Karpas-422 (cell line): ENCODE measurements around the gene GYG2. TPM values are rescaled to one million over a fixed set of nuclear protein-coding genes. Genes with fewer than 3 reads are reported as not detected.
"Not testable (repeated sequence)": the region's sequence is repeated elsewhere in the genome, so short reads cannot be mapped to it uniquely, and the experiment has no call there.

Experiments
- DNase-seq: peaks from one replicate; pipeline ENCODE4 v3.0.0-alpha.2; 2015
- H2AFZ ChIP-seq: fragments of 200-600 bp; sonication (generic); 2 replicates; pipeline ENCODE4 v1.6.1; 2014; ENCODE audit warnings: antibody characterized with exemption, low read length, mixed read lengths
- H3K27ac ChIP-seq: fragments of 200-600 bp; sonication (generic); 2 replicates; pipeline ENCODE4 v1.5.1; 2014; ENCODE audit warnings: mild to moderate bottlenecking, low read length, moderate library complexity
- H3K27me3 ChIP-seq: fragments of 200-600 bp; sonication (generic); 2 replicates; pipeline ENCODE4 v1.6.1; 2014; ENCODE audit warnings: low read length, mixed read lengths
- H3K36me3 ChIP-seq: fragments of 200-600 bp; sonication (generic); 2 replicates; pipeline ENCODE4 v1.6.1; 2014; ENCODE audit warnings: low read length, mixed read lengths; ENCODE audit not compliant: insufficient read depth
- H3K4me1 ChIP-seq: fragments of 200-600 bp; sonication (generic); 2 replicates; pipeline ENCODE4 v1.6.1; 2014; ENCODE audit warnings: mild to moderate bottlenecking, low read length, mixed read lengths
- H3K4me2 ChIP-seq: fragments of 200-600 bp; sonication (generic); 2 replicates; pipeline ENCODE4 v1.6.1; 2014; ENCODE audit warnings: low read length, low read depth, mild to moderate bottlenecking; ENCODE audit not compliant: poor library complexity, severe bottlenecking
- H3K4me3 ChIP-seq: fragments of 200-600 bp; sonication (generic); 2 replicates; pipeline ENCODE4 v1.5.1; 2014; ENCODE audit warnings: mild to moderate bottlenecking, antibody characterized with exemption, low read length, mixed read lengths
- H3K79me2 ChIP-seq: fragments of 200-600 bp; sonication (generic); 2 replicates; pipeline ENCODE4 v1.6.1; 2014; ENCODE audit warnings: mild to moderate bottlenecking, low read length, mixed read lengths
- H3K9ac ChIP-seq: fragments of 200-600 bp; sonication (generic); 2 replicates; pipeline ENCODE4 v1.6.0; 2014; ENCODE audit warnings: low read length
- H3K9me2 ChIP-seq: fragments of 200-600 bp; sonication (generic), shearing (Covaris generic); replicated peaks from 2 replicates; pipeline ENCODE4 v1.6.0; 2014; ENCODE audit warnings: mild to moderate bottlenecking, low read length, moderate library complexity; ENCODE audit not compliant: insufficient read depth
- H3K9me3 ChIP-seq: fragments of 300-700, 200-600 bp; sonication (generic); 2 replicates; pipeline ENCODE4 v1.6.1; 2014; ENCODE audit warnings: low read length, mixed read lengths
- H4K20me1 ChIP-seq: fragments of 200-600 bp; sonication (generic); 2 replicates; pipeline ENCODE4 v1.6.1; 2014; ENCODE audit warnings: mild to moderate bottlenecking, antibody characterized with exemption, low read length, low read depth; ENCODE audit not compliant: insufficient read depth
- total RNA-seq: library from RNA; depleted of rRNA; stranded (reverse); fragments of >200 nt; shearing (Covaris generic); gene quantifications from 2 replicates; pipeline ENCODE4 v1.2.3, GENCODE V29; 2014; ENCODE audit warnings: low replicate concordance

Gene GYG2
- total RNA-seq, 1 experiment from 2014 or later = not detected

GRCh38 chrX:2897690-2898623, 69.2 kb downstream of the GYG2 start:
- not testable (repeated sequence) for H3K4me2 ChIP-seq, H3K36me3 ChIP-seq, DNase-seq, H3K27me3 ChIP-seq, H3K9me2 ChIP-seq, H3K9ac ChIP-seq, H2AFZ ChIP-seq, H4K20me1 ChIP-seq, H3K4me3 ChIP-seq, H3K27ac ChIP-seq, H3K9me3 ChIP-seq, H3K4me1 ChIP-seq, H3K79me2 ChIP-seq

- no peaks in the 10 kb centered on the region for H3K36me3 ChIP-seq
- H3K9me3 ChIP-seq = no peaks in the 10 kb centered on the region
- no peak overlapping the region for H2AFZ ChIP-seq
- no peak for DNase-seq
- no peaks in the 10 kb centered on the region for H4K20me1 ChIP-seq
- no peaks in the 10 kb centered on the region for H3K9me2 ChIP-seq
- no peak overlapping the region for H3K9ac ChIP-seq
- no peak overlapping the region for H3K4me2 ChIP-seq
- no peak overlapping the region for H3K4me3 ChIP-seq
- no peak overlapping the region for H3K27ac ChIP-seq
- H3K4me1 ChIP-seq = no peaks in the 10 kb centered on the region
- H3K79me2 ChIP-seq = no peaks in the 10 kb centered on the region
- H3K27me3 ChIP-seq = no peaks in the 10 kb centered on the region
These were observed 70.2 kb downstream of the GYG2 start for GRCh38 chrX:2898846-2899512.

GRCh38 chrX:2901367-2902036, 72.8 kb downstream of the GYG2 start:
- no peak overlapping the region for H3K4me3 ChIP-seq
- no peaks in the 10 kb centered on the region for H3K36me3 ChIP-seq
- H3K4me1 ChIP-seq = no peaks in the 10 kb centered on the region
- no peak overlapping the region for H2AFZ ChIP-seq
- no peak overlapping the region for H3K9ac ChIP-seq
- H4K20me1 ChIP-seq = no peaks in the 10 kb centered on the region
- H3K79me2 ChIP-seq = no peaks in the 10 kb centered on the region
- no peaks in the 10 kb centered on the region for H3K27me3 ChIP-seq
- no peak overlapping the region for H3K4me2 ChIP-seq
- H3K9me2 ChIP-seq = no peaks in the 10 kb centered on the region
- DNase-seq = no peak
- no peak overlapping the region for H3K27ac ChIP-seq
- H3K9me3 ChIP-seq = no peaks in the 10 kb centered on the region

- no peaks in the 10 kb centered on the region for H3K9me2 ChIP-seq
- no peaks in the 10 kb centered on the region for H3K9me3 ChIP-seq
- no peak overlapping the region for H3K4me3 ChIP-seq
- H2AFZ ChIP-seq = no peak overlapping the region
- no peaks in the 10 kb centered on the region for H3K27me3 ChIP-seq
- DNase-seq = no peak
- no peak overlapping the region for H3K4me2 ChIP-seq
- H4K20me1 ChIP-seq = no peaks in the 10 kb centered on the region
- H3K9ac ChIP-seq = no peak overlapping the region
- H3K36me3 ChIP-seq = no peaks in the 10 kb centered on the region
- no peaks in the 10 kb centered on the region for H3K79me2 ChIP-seq
- no peaks in the 10 kb centered on the region for H3K4me1 ChIP-seq
- H3K27ac ChIP-seq = no peak overlapping the region
These were observed 74.1 kb downstream of the GYG2 start for GRCh38 chrX:2902841-2903240.

- H3K36me3 ChIP-seq = no peaks in the 10 kb centered on the region
- H3K79me2 ChIP-seq = no peaks in the 10 kb centered on the region
- no peaks in the 10 kb centered on the region for H4K20me1 ChIP-seq
- no peaks in the 10 kb centered on the region for H3K4me1 ChIP-seq
- no peaks in the 10 kb centered on the region for H3K9me3 ChIP-seq
- no peaks in the 10 kb centered on the region for H3K9me2 ChIP-seq
- H2AFZ ChIP-seq = no peak overlapping the region
- no peak overlapping the region for H3K9ac ChIP-seq
- H3K4me2 ChIP-seq = no peak overlapping the region
- H3K27me3 ChIP-seq = no peaks in the 10 kb centered on the region
- H3K27ac ChIP-seq = no peak overlapping the region
- DNase-seq = no peak
- no peak overlapping the region for H3K4me3 ChIP-seq
These were observed 74.6 kb downstream of the GYG2 start for GRCh38 chrX:2903366-2903765.

- Histone ChIP-seq H3K4me2 (no peak overlapping the region), H4K20me1 (no peaks in the 10 kb centered on the region), H3K9me3 (no peaks in the 10 kb centered on the region), H3K4me1 (no peaks in the 10 kb centered on the region), H3K36me3 (no peaks in the 10 kb centered on the region), H3K27ac (no peak overlapping the region), H3K79me2 (no peaks in the 10 kb centered on the region), H3K27me3 (no peaks in the 10 kb centered on the region), H2AFZ (no peak overlapping the region), H3K9me2 (no peaks in the 10 kb centered on the region), H3K4me3 (no peak overlapping the region), H3K9ac (no peak overlapping the region)
- no peak for DNase-seq
These were observed 78.6 kb downstream of the GYG2 start for GRCh38 chrX:2907295-2907694.

GRCh38 chrX:2908125-2908685, 79.5 kb downstream of the GYG2 start:
- H3K27me3 ChIP-seq = no peaks in the 10 kb centered on the region
- no peaks in the 10 kb centered on the region for H3K9me3 ChIP-seq
- H3K9me2 ChIP-seq = no peaks in the 10 kb centered on the region
- no peak overlapping the region for H3K4me3 ChIP-seq
- no peak overlapping the region for H2AFZ ChIP-seq
- H3K4me2 ChIP-seq = no peak overlapping the region
- no peaks in the 10 kb centered on the region for H4K20me1 ChIP-seq
- H3K36me3 ChIP-seq = no peaks in the 10 kb centered on the region
- DNase-seq = no peak
- H3K27ac ChIP-seq = no peak overlapping the region
- H3K79me2 ChIP-seq = no peaks in the 10 kb centered on the region
- no peaks in the 10 kb centered on the region for H3K4me1 ChIP-seq
- no peak overlapping the region for H3K9ac ChIP-seq

- H3K27ac ChIP-seq = no peak overlapping the region
- no peaks in the 10 kb centered on the region for H3K4me1 ChIP-seq
- no peak for DNase-seq
- no peaks in the 10 kb centered on the region for H3K36me3 ChIP-seq
- H3K4me3 ChIP-seq = no peak overlapping the region
- no peak overlapping the region for H3K4me2 ChIP-seq
- no peak overlapping the region for H3K9ac ChIP-seq
- H3K79me2 ChIP-seq = no peaks in the 10 kb centered on the region
- H3K9me2 ChIP-seq = no peaks in the 10 kb centered on the region
- H4K20me1 ChIP-seq = no peaks in the 10 kb centered on the region
- no peaks in the 10 kb centered on the region for H3K27me3 ChIP-seq
- no peak overlapping the region for H2AFZ ChIP-seq
- H3K9me3 ChIP-seq = no peaks in the 10 kb centered on the region
These were observed 81.4 kb downstream of the GYG2 start for GRCh38 chrX:2910109-2910508.
